Sigmoid colon (tissue), 4 donors: ENCODE data around the gene GUCY1A2.

ENCODE experiments used
- CTCF ChIP-seq, 4 experiments: fragments of 450-650 bp in 3 of 4; fragments of 200-600 bp in 1 of 4; IDR thresholded peaks; one replicate each; pipeline ENCODE4 v1.5.1; 2016 to 2019; ENCODE audit warnings: antibody characterized with exemption in 4 of 4, mild to moderate bottlenecking in 3 of 4, moderate library complexity in 2 of 4
- EP300 ChIP-seq, 4 donors: sonication (generic); formaldehyde crosslinking; IDR thresholded peaks; one replicate each; pipeline ENCODE4 v1.6.1; 2017; ENCODE audit warnings: antibody characterized with exemption in 4 of 4
- POLR2A ChIP-seq, 2 donors: fragments of 450-650 bp; IDR thresholded peaks; one replicate each; pipeline ENCODE4 v1.6.1; 2016; ENCODE audit warnings: antibody characterized with exemption in 2 of 2, mild to moderate bottlenecking in 2 of 2, moderate library complexity in 2 of 2
- POLR2AphosphoS5 ChIP-seq, 4 donors: sonication (generic); formaldehyde crosslinking; IDR thresholded peaks; one replicate each; pipeline ENCODE4 v1.6.1; 2017; ENCODE audit warnings: antibody characterized with exemption in 4 of 4

DNA sequence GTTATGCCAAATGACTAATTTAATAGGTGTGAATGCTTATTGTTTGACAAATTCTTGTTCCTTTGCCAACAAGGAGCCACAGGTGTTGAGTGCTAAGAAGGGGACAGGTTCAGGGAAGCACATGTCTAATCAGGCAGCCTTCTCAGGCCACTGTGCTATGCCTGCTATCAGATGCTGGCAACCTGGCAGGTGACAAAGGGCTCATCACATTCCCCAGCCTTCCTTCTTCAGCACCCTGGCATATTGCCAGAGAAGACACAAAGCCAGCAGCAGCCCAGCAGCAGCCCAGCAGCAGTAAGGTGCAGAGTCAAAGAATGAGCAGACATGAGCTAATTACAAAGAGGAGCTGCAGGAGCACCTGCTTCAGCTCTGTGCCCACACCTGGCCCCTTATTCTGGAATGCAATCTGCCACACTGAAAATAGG lies 68.2 kb downstream of the GUCY1A2 start:
- TF ChIP-seq CTCF (IDR thresholded peaks at IDR 0.05) (no peak), POLR2A (IDR thresholded peaks at IDR 0.05) (no peak), POLR2AphosphoS5 (IDR thresholded peaks at IDR 0.05) (no peak), EP300 (IDR thresholded peaks at IDR 0.05) (no peak)
